Measurements from ENCODE around the gene SLC25A29.

GRCh38 chr14:100329233-100330006, 23.2 kb upstream of the SLC25A29 start:
- TF ChIP-seq GATA3 (IDR thresholded peaks at IDR 0.05; ENCODE audit: low read depth, low read length) = no peak
- TF ChIP-seq GATA2 (IDR thresholded peaks at IDR 0.05; ENCODE audit: low read depth, low read length) = no peak
